Small intestine (tissue), 7 donors: ENCODE results near the gene KRTAP12-3. TPM values are rescaled to one million over a fixed set of nuclear protein-coding genes. Genes with fewer than 3 reads are reported as not detected.
"Not testable (repeated sequence)": the region's sequence is repeated elsewhere in the genome, so short reads cannot be mapped to it uniquely, and the experiment has no call there.

Experiments used
- DNase-seq, 2 donors: peaks; one replicate each; pipeline versions ENCODE4 v3.0.0 to v3.0.0-alpha.2; 2013
- FAIRE-seq: peaks from 2 replicates; lab custom pipeline; 2012; peaks lifted over from hg19 to GRCh38; lab: Jason Lieb, UNC
- H3K27ac ChIP-seq, 3 donors: one replicate each; pipeline ENCODE4 v1.5.1; 2013; ENCODE audit warnings: low read length in 2 of 3, mild to moderate bottlenecking in 2 of 3, control low read depth in 1 of 3, inconsistent platforms in 1 of 3, low read depth in 1 of 3, moderate library complexity in 1 of 3
- H3K27me3 ChIP-seq, 3 donors: one replicate each; pipeline ENCODE4 v1.6.1; 2013; ENCODE audit warnings: low read length in 3 of 3, inconsistent platforms in 1 of 3; ENCODE audit not compliant: control insufficient read depth in 3 of 3, insufficient read depth in 3 of 3
- H3K36me3 ChIP-seq, 3 donors: one replicate each; pipeline ENCODE4 v1.6.1; 2013; ENCODE audit warnings: low read length in 3 of 3, inconsistent platforms in 1 of 3, low read depth in 1 of 3, mild to moderate bottlenecking in 1 of 3, moderate library complexity in 1 of 3; ENCODE audit not compliant: control insufficient read depth in 3 of 3, insufficient read depth in 2 of 3
- H3K4me1 ChIP-seq, 3 donors: one replicate each; pipeline ENCODE4 v1.6.1; 2013; ENCODE audit warnings: low read length in 2 of 3, inconsistent platforms in 1 of 3, low read depth in 1 of 3, mild to moderate bottlenecking in 1 of 3, moderate library complexity in 1 of 3; ENCODE audit not compliant: control insufficient read depth in 3 of 3, insufficient read depth in 2 of 3
- H3K4me3 ChIP-seq, 3 donors: one replicate each; pipeline ENCODE4 v1.5.1; 2013; ENCODE audit warnings: low read length in 3 of 3, control low read depth in 1 of 3, inconsistent platforms in 1 of 3, low read depth in 1 of 3, mild to moderate bottlenecking in 1 of 3, moderate library complexity in 1 of 3
- H3K9me3 ChIP-seq, 2 donors: one replicate each; pipeline ENCODE4 v1.6.1; 2013; ENCODE audit warnings: low read depth in 1 of 2, low read length in 1 of 2; ENCODE audit not compliant: control insufficient read depth in 2 of 2, insufficient read depth in 1 of 2
- WGBS, 3 donors: extraction: QIAGEN DNeasy Blood & Tissue Kit; methylation state at CpG; one replicate each; pipeline ENCODE4 v1.1.7; 2013; 5-methylcytosine and 5-hydroxymethylcytosine counted together
- polyA plus RNA-seq, 4 donors: library from polyadenylated mRNA; stranded (reverse) in 3 of 4; unstranded in 1 of 4; fragments of 200-250 nt in 3 of 4; fragments of 120-200 nt in 1 of 4; gene quantifications; one replicate each; pipeline versions ENCODE4 v1.2.1 to v1.2.3, GENCODE V29; 2013
- donor health status: healthy with polysubstance abuse.
- donor health status: control.
- donor health status: control.
- donor health status: Bipolar disorder and iron deficiency.
- donor health status: healthy.

KRTAP12-3 gene
- polyA plus RNA-seq, 4 donors, result not detected

DNA sequence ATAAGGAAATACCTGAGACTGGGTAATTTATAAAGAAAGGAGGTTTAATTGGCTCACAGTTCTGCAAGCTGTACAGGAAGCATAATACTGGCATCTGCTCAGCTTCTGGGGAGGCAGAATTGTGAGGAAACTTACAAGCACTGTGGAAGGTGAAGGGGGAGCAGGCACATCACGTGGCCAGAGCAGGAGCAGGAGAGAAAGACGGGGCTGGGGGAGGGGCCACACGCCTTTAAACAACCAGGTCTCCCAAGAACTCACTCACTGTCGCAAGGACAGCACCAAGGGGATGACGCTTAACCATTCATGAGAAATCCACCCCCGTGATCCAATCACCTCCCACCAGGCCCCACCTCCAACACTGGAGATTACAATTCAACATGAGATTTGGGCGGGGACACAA lies 3.8 kb downstream of the KRTAP12-3 start:
- H3K9me3 ChIP-seq, H3K4me1 ChIP-seq, H3K4me3 ChIP-seq, FAIRE-seq, DNase-seq, H3K27ac ChIP-seq, H3K36me3 ChIP-seq, H3K27me3 ChIP-seq: not testable (repeated sequence)
- 47 to 73% (median 55%) methylated on average over 7 of the region's 7 CpGs for WGBS, 3 donors

DNA sequence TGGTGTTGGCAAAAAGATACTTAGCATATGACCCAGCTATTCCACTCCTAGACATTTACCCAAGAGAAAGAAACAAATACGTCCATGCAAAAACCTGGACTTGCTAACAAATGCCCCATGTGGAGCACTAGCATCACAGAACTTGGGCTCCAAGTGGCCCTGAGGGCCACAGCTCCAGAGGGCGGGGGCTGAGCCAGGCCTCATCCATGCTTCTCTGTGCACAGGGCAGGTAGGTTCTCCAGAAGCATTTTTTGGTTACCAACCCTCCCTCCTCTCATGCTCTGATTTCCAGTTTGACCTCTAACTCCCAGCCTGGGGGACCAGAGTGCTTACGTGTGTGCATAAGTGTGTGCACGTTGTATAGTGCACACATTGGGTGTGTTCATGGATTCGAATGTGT lies 7.0 kb downstream of the KRTAP12-3 start:
- H3K4me1 ChIP-seq, result no peaks in the 10 kb centered on the region
- DNase-seq (no peak), FAIRE-seq (no peak)
- WGBS, 3 donors, result 82 to 86% (median 83%) methylated on average over 5 of the region's 5 CpGs
- peaks cover 0 to 4% of the 10 kb centered on the region in 2 donors for H3K9me3 ChIP-seq
- H3K36me3 ChIP-seq, result no peaks in the 10 kb centered on the region
- no peak overlapping the region for H3K27ac ChIP-seq
- H3K27me3 ChIP-seq, result peaks cover 0 to 4% (median 0%) of the 10 kb centered on the region in 3 donors
- H3K4me3 ChIP-seq, result no peak overlapping the region

DNA sequence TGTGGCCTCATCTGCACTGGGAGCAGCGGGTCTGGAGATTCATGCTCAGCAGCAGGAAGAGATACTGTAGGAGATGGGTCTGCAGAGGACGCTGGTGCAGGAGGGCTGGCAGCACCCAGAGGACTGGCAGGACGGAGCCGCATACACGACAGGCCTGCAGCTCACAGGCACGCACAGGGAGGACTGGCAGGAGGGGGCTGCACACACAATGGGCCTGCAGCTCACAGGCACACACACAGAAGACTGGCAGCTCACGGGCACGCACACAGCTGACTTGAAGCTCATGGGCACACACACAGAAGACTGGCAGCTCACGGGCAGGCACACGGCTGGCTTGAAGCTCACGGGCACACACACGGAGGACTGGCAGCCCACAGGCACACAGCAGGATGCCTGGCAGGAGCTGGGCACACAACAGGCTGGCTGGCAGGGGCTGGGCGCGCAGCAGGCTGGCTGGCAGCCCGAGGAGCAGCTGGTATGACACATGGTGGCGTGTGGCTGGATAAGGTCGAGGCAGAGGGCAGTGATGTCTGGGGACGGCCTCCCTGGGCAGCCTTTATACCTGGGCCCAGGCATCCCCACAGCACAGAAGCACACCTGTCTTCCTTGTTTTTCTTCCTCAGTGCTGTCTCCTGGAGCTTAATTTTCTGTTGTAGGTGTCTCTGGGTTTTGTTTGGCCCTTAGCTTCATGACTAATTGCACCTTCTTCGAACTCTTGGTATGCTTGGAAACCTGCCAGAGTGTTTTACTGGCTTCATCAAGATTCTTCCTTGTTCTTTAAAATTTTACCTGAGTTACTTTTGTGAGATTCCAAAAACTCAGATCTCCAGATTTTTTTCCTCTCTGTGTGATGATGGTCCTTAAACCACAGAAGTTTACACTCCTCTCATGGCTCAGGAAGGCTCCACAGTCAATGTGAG lies 8.9 kb downstream of the KRTAP12-3 start, which contains the start of gene KRTAP12-2:
KRTAP12-2 (minus strand) TSS at position 527 of the 920 bp plus-strand sequence; CDS start at position 486, 41 bp downstream.
- no peak within 1 kb of the TSS for H3K4me3 ChIP-seq
- no peaks in the 10 kb centered on the region for H3K36me3 ChIP-seq
- DNase-seq (no peak), FAIRE-seq (no peak)
- peaks cover 0 to 17% of the 10 kb centered on the region in 2 donors for H3K9me3 ChIP-seq
- WGBS, 3 donors, result 38 to 70% (median 47%) methylated on average over 18 to 19 of the region's 19 CpGs
- H3K27ac ChIP-seq, result no peak within 1 kb of the TSS
- no peaks in the 10 kb centered on the region for H3K4me1 ChIP-seq
- peaks cover 0 to 4% (median 0%) of the 10 kb centered on the region in 3 donors for H3K27me3 ChIP-seq

DNA sequence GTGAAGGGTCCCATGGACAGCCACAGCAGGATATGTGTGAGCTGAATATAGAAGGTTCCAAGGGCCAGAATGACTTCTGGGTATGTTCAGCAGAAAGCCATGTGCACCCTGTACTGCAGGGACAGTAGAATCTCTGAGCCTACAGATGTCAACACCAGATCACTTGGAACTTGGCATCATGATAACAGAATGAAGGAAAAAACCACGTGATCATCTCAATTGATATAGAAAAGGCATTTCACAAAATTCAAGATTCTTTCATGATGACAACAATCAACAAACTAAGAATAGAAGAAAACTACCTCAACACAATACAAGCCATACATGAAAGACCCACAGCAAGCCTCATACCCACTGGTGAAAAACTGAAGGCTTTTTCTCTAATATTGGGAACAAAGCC lies 9.9 kb downstream of the KRTAP12-3 start:
- no peak for FAIRE-seq
- H3K9me3 ChIP-seq, result peaks cover 0 to 23% of the 10 kb centered on the region in 2 donors

DNA sequence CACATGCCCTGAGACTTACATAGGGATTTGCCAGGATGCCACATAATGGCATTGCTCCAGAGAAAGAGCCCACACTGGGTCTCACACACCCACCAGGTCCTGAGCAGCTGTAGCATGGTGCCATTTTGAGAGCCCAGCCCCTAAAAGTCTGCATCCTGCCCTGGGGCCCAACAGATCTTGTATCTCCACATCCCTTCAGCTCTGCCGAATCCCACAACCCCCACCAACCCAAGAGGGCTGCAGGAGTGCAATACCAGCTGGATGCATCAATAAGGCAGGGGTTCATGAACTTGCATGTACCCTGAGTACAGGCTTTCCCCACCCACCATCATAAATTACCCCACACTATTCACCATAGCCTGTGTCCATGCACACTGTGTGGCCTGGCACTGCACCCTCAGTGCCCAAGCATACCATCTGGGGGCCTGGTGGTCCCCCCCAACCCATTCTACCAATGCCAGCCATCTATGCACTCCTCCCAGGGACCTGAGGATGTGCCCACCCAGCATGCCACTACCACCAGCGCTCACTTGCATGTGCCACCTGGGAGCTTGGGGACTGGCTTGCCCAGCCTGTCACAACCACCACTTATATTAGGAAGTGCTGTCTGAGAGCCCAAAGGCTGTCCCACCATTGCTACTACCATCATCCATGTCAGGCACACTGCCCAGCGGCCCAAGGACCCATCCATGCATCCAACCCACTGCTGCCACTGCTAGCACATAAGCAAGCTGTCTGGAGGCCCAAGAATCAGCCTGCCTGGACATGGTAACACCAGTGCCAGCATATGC lies 13.1 kb downstream of the KRTAP12-3 start:
- Histone ChIP-seq H3K4me3 (no peak overlapping the region), H3K27me3 (peaks cover 0 to 3% (median under 1%) of the 10 kb centered on the region in 3 donors), H3K27ac (no peak overlapping the region), H3K9me3 (peaks cover 0 to 25% of the 10 kb centered on the region in 2 donors), H3K4me1 (no peaks in the 10 kb centered on the region), H3K36me3 (no peaks in the 10 kb centered on the region)
- WGBS, 3 donors, result 61 to 70% (median 70%) methylated on average over 3 of the region's 3 CpGs
- FAIRE-seq, result no peak
- DNase-seq, result no peak

More for the DNA sequence above, 9.9 kb downstream of the KRTAP12-3 start:
- no peak overlapping the region for H3K4me3 ChIP-seq
- 43 to 70% (median 69%) methylated on average over 1 of the region's 1 CpG for WGBS, 3 donors
- no peaks in the 10 kb centered on the region for H3K36me3 ChIP-seq
- H3K4me1 ChIP-seq, result no peaks in the 10 kb centered on the region
- H3K27ac ChIP-seq, result no peak overlapping the region
- H3K27me3 ChIP-seq, result peaks cover 0 to 4% (median 0%) of the 10 kb centered on the region in 3 donors
- no peak for DNase-seq

DNA sequence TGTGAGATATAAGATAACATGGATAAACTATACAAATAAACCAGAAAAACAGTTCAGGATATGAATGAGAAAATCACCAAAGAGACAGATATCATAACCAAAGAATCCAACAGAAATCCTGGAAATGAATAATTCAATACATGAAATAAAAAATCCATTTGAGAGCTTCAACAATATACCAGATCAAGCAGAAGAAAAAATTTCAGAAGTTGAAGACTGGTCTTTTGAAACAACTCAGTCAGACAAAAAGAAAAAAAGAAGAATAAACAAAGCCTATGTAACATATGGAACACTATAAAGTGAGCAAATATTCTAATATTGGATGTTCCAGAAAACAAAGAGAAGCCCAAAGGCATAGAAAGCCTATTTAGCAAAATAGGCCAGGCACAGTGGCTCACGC lies 14.2 kb downstream of the KRTAP12-3 start:
- H3K36me3 ChIP-seq, result no peaks in the 10 kb centered on the region
- no peak overlapping the region for H3K27ac ChIP-seq
- H3K4me3 ChIP-seq, result no peak overlapping the region
- peaks cover 0 to 3% (median 2%) of the 10 kb centered on the region in 3 donors for H3K27me3 ChIP-seq
- DNase-seq (no peak), FAIRE-seq (no peak)
- WGBS, 3 donors, result 95 to 100% (median 100%) methylated on average over 1 of the region's 1 CpG
- no peaks in the 10 kb centered on the region for H3K4me1 ChIP-seq
- peaks cover 0 to 25% of the 10 kb centered on the region in 2 donors for H3K9me3 ChIP-seq

DNA sequence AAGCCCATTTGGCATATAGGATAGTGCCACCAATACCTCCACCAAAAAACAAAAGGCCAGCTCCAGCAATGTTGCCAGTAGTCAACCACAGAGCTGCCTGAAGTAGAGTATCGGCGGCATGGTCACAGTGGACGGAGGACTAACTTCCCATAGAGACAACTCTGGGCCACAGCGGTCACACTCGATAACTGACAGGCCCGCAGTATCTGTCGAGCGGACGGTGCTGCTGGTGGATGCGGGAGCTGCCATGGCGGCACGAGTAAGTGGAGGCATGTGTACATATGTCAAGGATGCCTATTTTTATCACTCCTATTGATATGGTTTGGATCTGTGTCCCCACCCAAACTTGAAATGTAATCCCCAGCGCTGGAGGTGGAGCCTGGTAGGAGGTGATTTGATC lies 20.1 kb downstream of the KRTAP12-3 start:
- DNase-seq (no peak), FAIRE-seq (no peak)
- no peaks in the 10 kb centered on the region for H3K9me3 ChIP-seq
- H3K27ac ChIP-seq, result no peak overlapping the region
- no peaks in the 10 kb centered on the region for H3K36me3 ChIP-seq
- WGBS, 3 donors, result 90 to 95% (median 91%) methylated on average over 13 of the region's 13 CpGs
- peaks cover 0 to 3% (median 0%) of the 10 kb centered on the region in 3 donors for H3K27me3 ChIP-seq
- H3K4me1 ChIP-seq, result no peaks in the 10 kb centered on the region
- no peak overlapping the region for H3K4me3 ChIP-seq

DNA sequence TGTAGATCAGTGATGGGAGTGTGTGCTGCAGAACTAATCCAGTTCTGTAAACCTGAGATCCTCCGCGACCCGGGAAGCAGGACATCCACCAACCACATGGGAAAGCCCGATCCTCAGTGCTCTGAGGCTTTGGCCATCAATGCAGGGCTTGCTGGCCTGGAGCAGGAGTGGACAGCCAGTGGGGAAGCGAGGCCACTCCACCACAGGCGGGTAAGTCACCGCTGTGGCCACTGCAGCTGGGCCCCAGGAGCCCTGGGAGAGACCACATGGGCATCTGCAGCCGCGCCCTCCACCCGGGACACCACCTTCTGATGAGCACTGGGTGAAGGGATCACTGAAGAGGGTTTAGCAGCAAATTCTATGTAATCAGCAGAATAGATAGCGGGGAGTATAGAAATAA lies 23.4 kb downstream of the KRTAP12-3 start:
- no peaks in the 10 kb centered on the region for H3K9me3 ChIP-seq
- no peak for DNase-seq
- no peak for FAIRE-seq
- no peaks in the 10 kb centered on the region for H3K4me1 ChIP-seq
- peaks cover 0 to 3% (median 0%) of the 10 kb centered on the region in 3 donors for H3K27me3 ChIP-seq
- 73 to 78% (median 75%) methylated on average over 11 of the region's 11 CpGs for WGBS, 3 donors
- no peak overlapping the region for H3K27ac ChIP-seq
- no peaks in the 10 kb centered on the region for H3K36me3 ChIP-seq
- H3K4me3 ChIP-seq, result no peak overlapping the region
